ENCODE data around the gene ELANE. TPM values are rescaled to one million over a fixed set of nuclear protein-coding genes. Genes with fewer than 3 reads are reported as not detected.
"Not testable (repeated sequence)": the region's sequence is repeated elsewhere in the genome, so short reads cannot be mapped to it uniquely, and the experiment has no call there.

ELANE gene
- total RNA-seq, 4 donors from 2014 or later, result 0.72 to 7.7 (median 1.0) TPM; not detected in 1

- DNase-seq (ENCODE audit: low spot score) (no peak), ATAC-seq (ENCODE audit: low FRiP score) (no peak)
- no peak for TF ChIP-seq CTCF (IDR thresholded peaks at IDR 0.05)
Measured at GRCh38 chr19:887072-887471, 35.0 kb downstream of the ELANE start.

DNA sequence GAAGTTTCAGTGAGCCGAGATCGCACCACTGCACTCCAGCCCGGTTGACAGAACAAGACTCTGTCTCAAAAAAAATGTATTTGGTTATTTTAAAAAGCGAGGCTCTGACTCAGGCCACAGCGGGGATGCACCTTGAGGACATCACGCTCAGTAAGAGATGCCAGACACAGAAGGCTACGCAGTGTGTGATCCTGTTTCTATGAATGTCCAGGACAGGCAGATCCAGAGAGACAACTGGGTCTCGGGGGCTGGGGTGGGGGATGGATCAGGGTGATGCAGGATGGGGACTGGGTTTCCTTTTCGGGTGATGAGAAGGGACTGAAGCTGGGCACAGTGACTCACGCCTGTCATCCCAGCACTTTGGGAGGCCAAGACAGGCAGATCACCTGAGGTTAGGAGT, 35.5 kb downstream of the ELANE start:
- ATAC-seq (ENCODE audit: low FRiP score), result no peak
- no peak for DNase-seq (ENCODE audit: low spot score)

GRCh38 chr19:888581-889385, 36.7 kb downstream of the ELANE start:
- ATAC-seq (ENCODE audit: low FRiP score) (no peak), DNase-seq (ENCODE audit: low spot score) (no peak)
- no peak for TF ChIP-seq CTCF (IDR thresholded peaks at IDR 0.05)

More for the DNA sequence above, 35.5 kb downstream of the ELANE start:
- no peak for TF ChIP-seq CTCF (IDR thresholded peaks at IDR 0.05)

- DNase-seq (ENCODE audit: low spot score) (no peak), ATAC-seq (ENCODE audit: low FRiP score) (no peak)
- no peak for TF ChIP-seq CTCF (IDR thresholded peaks at IDR 0.05)
Measured at GRCh38 chr19:889662-890295, 37.7 kb downstream of the ELANE start.

GRCh38 chr19:890831-891230, 38.7 kb downstream of the ELANE start:
- no peak for ATAC-seq (ENCODE audit: low FRiP score)
- DNase-seq (ENCODE audit: low spot score), result no peak
- TF ChIP-seq CTCF (IDR thresholded peaks at IDR 0.05), result no peak

DNA sequence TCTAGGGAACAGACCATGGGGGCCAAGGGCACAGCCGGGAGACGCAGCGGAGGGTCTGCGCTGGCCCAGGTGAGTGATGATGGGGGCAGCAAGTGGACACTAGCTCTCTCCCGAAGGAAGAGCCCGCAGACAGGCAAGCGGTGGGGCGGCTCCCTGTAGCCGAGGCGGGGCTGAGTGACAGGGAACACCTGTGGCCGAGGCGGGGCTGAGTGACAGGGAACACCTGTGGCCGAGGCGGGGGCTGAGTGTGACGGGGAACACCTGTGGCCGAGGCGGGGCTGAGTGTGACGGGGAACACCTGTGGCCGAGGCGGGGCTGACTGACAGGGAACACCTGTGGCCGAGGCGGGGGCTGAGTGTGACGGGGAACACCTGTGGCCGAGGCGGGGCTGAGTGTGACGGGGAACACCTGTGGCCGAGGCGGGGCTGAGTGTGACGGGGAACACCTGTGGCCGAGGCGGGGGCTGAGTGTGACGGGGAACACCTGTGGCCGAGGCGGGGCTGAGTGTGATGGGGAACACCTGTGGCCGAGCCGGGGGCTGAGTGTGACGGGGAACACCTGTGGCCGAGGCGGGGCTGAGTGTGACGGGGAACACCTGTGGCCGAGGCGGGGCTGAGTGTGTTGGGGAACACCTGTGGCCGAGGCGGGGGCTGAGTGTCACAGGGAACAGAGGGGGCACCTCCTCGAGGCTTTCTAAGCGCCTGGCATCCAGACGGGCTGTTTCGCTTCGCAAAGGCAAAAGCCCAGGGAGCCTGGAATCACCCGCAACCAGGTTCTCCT, 39.5 kb downstream of the ELANE start:
- not testable (repeated sequence) for DNase-seq (ENCODE audit: low spot score)

DNA sequence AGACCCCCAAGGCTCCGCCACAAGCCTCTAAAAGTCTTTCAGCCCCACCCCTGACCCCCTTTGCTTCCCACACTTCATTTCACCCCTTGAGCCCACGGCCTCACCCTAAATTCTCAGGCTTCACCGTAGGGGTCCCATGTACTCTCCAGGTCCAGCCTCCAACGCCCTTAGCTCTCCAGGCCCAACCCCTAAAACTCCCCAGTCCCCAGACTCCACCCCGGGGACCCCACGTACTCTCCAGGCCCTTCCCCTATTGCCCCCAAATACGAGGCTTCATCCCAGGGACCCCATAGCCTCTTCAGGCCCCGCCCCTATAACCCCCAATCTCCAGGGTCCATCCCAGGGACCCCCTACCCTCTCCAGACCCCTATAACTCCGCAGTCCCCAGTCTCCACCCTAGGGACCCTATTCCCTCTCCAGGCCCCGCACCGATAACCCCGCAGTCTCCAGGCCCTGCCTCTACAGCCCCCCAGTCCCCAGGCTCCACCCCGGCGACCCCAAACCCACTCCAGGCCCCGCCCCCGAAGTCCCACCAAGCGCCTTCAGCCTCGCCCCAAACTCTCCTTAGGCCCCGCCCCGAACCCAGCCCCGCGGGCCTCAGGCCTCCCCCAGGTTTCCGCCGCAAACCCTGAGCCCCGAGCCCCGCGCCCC, 40.3 kb downstream of the ELANE start:
- no peak for DNase-seq (ENCODE audit: low spot score)
- ATAC-seq (ENCODE audit: low FRiP score), result no peak
- TF ChIP-seq CTCF (IDR thresholded peaks at IDR 0.05), result no peak

More for the DNA sequence above, 39.5 kb downstream of the ELANE start:
- ATAC-seq (ENCODE audit: low FRiP score), result not testable (repeated sequence)
